ENCODE measurements around the gene PTCD3.

PTCD3 gene

GRCh38 chr2:86081724-86082123 lies 24.3 kb upstream of the PTCD3 start:
- DNase-seq (ENCODE audit: low spot score), result no peak

GRCh38 chr2:86082756-86083155 lies 23.3 kb upstream of the PTCD3 start:
- DNase-seq (ENCODE audit: low spot score), result no peak

- DNase-seq (ENCODE audit: low spot score), result peak; percentile 25
Observed at GRCh38 chr2:86087936-86088850, 17.8 kb upstream of the PTCD3 start.

GRCh38 chr2:86094229-86094628 lies 11.8 kb upstream of the PTCD3 start:
- no peak for DNase-seq (ENCODE audit: low spot score)

- no peak for DNase-seq (ENCODE audit: low spot score)
Observed at GRCh38 chr2:86097114-86097896, 8.7 kb upstream of the PTCD3 start.

GRCh38 chr2:86097913-86098312 lies 8.1 kb upstream of the PTCD3 start:
- no peak for DNase-seq (ENCODE audit: low spot score)

- no peak for DNase-seq (ENCODE audit: low spot score)
Observed at GRCh38 chr2:86102157-86102556, 3.9 kb upstream of the PTCD3 start.

- peak; percentile 87 for DNase-seq (ENCODE audit: low spot score)
Observed at GRCh38 chr2:86105252-86105968, 625 bp upstream of the PTCD3 start, which contains the start of gene POLR1A. TSS of gene POLR1A (minus strand) at chr2:86105886. CDS start at chr2:86105776, 110 bp downstream.

- DNase-seq (ENCODE audit: low spot score), result no peak
Observed at GRCh38 chr2:86107031-86107430, 996 bp downstream of the PTCD3 start.

GRCh38 chr2:86118130-86118529 lies 12.1 kb downstream of the PTCD3 start:
- no peak for DNase-seq (ENCODE audit: low spot score)

- no peak for DNase-seq (ENCODE audit: low spot score)
Observed at GRCh38 chr2:86123328-86123925, 17.4 kb downstream of the PTCD3 start.

GRCh38 chr2:86124683-86125082 lies 18.6 kb downstream of the PTCD3 start:
- no peak for DNase-seq (ENCODE audit: low spot score)

GRCh38 chr2:86134709-86135108 lies 28.7 kb downstream of the PTCD3 start:
- DNase-seq (ENCODE audit: low spot score), result no peak

GRCh38 chr2:86135653-86136052 lies 29.6 kb downstream of the PTCD3 start:
- DNase-seq (ENCODE audit: low spot score), result no peak

GRCh38 chr2:86136141-86136540 lies 30.1 kb downstream of the PTCD3 start:
- no peak for DNase-seq (ENCODE audit: low spot score)

- no peak for DNase-seq (ENCODE audit: low spot score)
Observed at GRCh38 chr2:86138736-86139625, 32.9 kb downstream of the PTCD3 start.

GRCh38 chr2:86139981-86140380 lies 33.9 kb downstream of the PTCD3 start:
- no peak for DNase-seq (ENCODE audit: low spot score)

- DNase-seq (ENCODE audit: low spot score), result no peak
Observed at GRCh38 chr2:86140969-86141392, 34.9 kb downstream of the PTCD3 start.

GRCh38 chr2:86142436-86143257 lies 36.6 kb downstream of the PTCD3 start:
- no peak for DNase-seq (ENCODE audit: low spot score)

GRCh38 chr2:86143307-86143706 lies 37.3 kb downstream of the PTCD3 start:
- DNase-seq (ENCODE audit: low spot score), result no peak

Data from AG20443 (cell line).